Cardiac muscle cell (in vitro differentiated cells and primary cell): ENCODE data around the gene FBXO9. TPM values are rescaled to one million over a fixed set of nuclear protein-coding genes. Genes with fewer than 3 reads are reported as not detected.

Source experiments
- DNase-seq, 2 donors: peaks; one replicate each; pipeline versions ENCODE4 v3.0.0 to v3.0.0-alpha.2; 2010 to 2017; ENCODE audit warnings: low read depth in 1 of 2, low spot score in 1 of 2
- H3K27ac ChIP-seq: fragments of 200-600 bp; sonication (generic); 2 replicates; pipeline ENCODE4 v1.5.1; 2016
- H3K27me3 ChIP-seq: fragments of 200-600 bp; sonication (generic); 2 replicates; pipeline ENCODE4 v1.6.0; 2016; ENCODE audit warnings: control low read depth
- H3K36me3 ChIP-seq: fragments of 200-600 bp; sonication (generic); 2 replicates; pipeline ENCODE4 v1.5.1; 2016; ENCODE audit warnings: control low read depth
- H3K4me1 ChIP-seq: fragments of 200-600 bp; sonication (generic); 2 replicates; pipeline ENCODE4 v1.8.1; 2017; ENCODE audit warnings: low read depth, mild to moderate bottlenecking, mixed run types
- H3K4me3 ChIP-seq: fragments of 200-600 bp; sonication (generic); 2 replicates; pipeline ENCODE4 v1.5.1; 2016; ENCODE audit warnings: mild to moderate bottlenecking
- H3K9me3 ChIP-seq: fragments of 200-600 bp; sonication (generic); 2 replicates; pipeline ENCODE4 v1.5.1; 2017; ENCODE audit warnings: low read depth, mild to moderate bottlenecking, control low read depth
- polyA plus RNA-seq: library from polyadenylated mRNA; unstranded; fragments of >200 nt; fragmentation: Nextera tagmentation; extraction: Ambion mirVana; gene quantifications from 2 replicates; pipeline ENCODE4 v1.2.1, GENCODE V29; 2016
- total RNA-seq: library from RNA; depleted of rRNA; stranded (reverse); fragments of >200 nt; gene quantifications from 2 replicates; pipeline ENCODE4 v1.2.3, GENCODE V29; 2016
- TF ChIP-seq, protein P1 (sequence below): IDR thresholded peaks from 2 replicates; pipeline ENCODE4 v1.5.1; 2012; ENCODE audit warnings: low read depth, mild to moderate bottlenecking, low read length

FBXO9 gene
- 69.9 and 87.0 TPM in 2 replicates for total RNA-seq
- 110 and 182 TPM in 2 replicates for polyA plus RNA-seq

DNA sequence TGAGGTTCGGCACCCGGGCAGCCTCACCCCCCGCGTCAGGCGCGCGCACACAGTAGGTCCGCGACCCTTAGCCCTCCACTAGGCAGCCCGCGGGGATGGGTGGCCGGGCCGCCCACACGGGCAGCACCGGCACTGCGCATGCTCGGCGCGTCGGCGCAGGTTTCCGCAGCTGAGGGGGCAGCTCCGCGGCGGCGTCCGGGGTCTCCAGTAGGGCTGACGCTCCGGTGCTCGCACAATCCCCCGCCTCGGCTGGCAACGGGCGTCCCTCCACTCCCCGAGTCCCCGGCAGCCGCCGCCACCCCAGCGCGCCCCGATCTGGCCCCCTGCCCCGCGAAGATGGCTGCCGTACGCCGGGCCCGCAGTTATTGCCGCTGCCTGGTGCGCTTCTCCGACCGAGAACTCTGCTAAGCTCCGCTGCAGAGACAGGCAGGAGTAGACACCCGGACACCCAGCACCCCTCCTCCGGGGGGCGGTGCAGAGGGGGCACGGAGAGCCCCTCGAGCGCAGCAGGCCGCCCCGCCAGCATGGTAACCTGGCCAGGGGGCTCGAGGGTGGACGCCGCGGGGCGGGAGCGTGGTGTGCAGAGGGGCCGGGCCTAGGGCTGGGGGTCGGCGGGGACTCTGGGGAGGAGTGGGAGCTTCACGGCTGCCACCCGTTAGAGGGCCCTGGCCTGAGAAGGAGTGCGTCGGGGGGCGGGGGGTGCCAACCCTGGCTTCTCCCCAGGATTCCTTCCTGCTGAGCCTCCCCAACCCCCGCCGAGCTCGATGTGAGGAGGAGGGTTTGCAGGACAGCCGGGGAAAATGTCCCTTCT lies at the start of gene FBXO9:
TSS of gene FBXO9 (plus strand) at position 139 of the 811 bp plus-strand sequence. CDS start at position 525, 386 bp downstream.
- TF ChIP-seq, protein P1, sequence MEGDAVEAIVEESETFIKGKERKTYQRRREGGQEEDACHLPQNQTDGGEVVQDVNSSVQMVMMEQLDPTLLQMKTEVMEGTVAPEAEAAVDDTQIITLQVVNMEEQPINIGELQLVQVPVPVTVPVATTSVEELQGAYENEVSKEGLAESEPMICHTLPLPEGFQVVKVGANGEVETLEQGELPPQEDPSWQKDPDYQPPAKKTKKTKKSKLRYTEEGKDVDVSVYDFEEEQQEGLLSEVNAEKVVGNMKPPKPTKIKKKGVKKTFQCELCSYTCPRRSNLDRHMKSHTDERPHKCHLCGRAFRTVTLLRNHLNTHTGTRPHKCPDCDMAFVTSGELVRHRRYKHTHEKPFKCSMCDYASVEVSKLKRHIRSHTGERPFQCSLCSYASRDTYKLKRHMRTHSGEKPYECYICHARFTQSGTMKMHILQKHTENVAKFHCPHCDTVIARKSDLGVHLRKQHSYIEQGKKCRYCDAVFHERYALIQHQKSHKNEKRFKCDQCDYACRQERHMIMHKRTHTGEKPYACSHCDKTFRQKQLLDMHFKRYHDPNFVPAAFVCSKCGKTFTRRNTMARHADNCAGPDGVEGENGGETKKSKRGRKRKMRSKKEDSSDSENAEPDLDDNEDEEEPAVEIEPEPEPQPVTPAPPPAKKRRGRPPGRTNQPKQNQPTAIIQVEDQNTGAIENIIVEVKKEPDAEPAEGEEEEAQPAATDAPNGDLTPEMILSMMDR, result no peak
- Histone ChIP-seq H3K4me1 (peaks cover 24% of the 10 kb centered on the region), H3K27me3 (no peaks in the 10 kb centered on the region), H3K9me3 (no peaks in the 10 kb centered on the region), H3K4me3 (peak within 1 kb of the TSS; percentile 84), H3K27ac (peak within 1 kb of the TSS; percentile 90), H3K36me3 (no peaks in the 10 kb centered on the region)
- peak; percentile 62 to 84 for DNase-seq

DNA sequence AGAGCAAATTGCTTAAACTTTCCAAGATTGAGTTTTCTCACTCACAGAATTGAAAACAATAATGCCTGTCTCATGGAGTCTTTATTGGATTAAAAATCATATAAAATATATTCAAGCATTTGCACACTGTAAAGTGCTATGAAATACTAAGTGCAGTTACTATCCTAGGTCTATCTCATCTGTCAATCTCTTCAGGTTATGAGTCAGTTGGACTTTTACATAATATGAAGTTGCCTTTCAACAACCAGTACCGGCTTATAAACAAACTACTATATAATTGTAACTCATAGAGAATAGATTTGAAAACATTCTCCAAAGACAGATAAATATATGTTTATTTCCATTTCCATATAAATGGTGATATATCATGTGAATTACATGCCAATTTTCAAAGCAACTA lies 49.7 kb upstream of the FBXO9 start:
- no peak overlapping the region for H3K4me3 ChIP-seq

DNA sequence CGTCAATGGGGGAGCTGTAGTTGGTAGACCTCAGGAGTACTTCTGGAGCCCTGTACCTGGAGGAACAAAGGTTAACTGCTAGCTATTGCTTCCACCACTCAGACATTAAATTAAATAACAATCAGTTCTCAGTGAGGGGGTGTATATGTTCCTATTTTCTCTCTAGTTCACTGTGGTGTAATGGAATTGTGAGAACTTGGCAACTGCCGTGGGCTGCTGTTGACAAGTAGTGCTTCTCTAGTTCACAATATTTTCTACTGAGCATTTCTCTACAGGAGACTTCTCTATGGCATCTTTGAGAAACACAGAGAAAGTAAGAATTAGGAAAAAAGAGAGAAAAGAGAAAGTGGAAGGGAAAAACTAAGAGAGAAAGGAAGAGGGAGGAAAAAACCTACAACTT lies 46.8 kb upstream of the FBXO9 start:
- Histone ChIP-seq H3K27ac (no peak overlapping the region), H3K4me3 (no peak overlapping the region), H3K9me3 (no peaks in the 10 kb centered on the region), H3K27me3 (no peaks in the 10 kb centered on the region), H3K36me3 (peaks cover 45% of the 10 kb centered on the region), H3K4me1 (peaks cover 8% of the 10 kb centered on the region)
- DNase-seq, result no peak
- TF ChIP-seq, protein P1, result no peak

More for the DNA sequence above, 49.7 kb upstream of the FBXO9 start:
- Histone ChIP-seq H3K27ac (no peak overlapping the region), H3K36me3 (peaks cover 72% of the 10 kb centered on the region), H3K4me1 (no peaks in the 10 kb centered on the region), H3K9me3 (no peaks in the 10 kb centered on the region), H3K27me3 (no peaks in the 10 kb centered on the region)
- TF ChIP-seq, protein P1, result no peak
- no peak for DNase-seq

DNA sequence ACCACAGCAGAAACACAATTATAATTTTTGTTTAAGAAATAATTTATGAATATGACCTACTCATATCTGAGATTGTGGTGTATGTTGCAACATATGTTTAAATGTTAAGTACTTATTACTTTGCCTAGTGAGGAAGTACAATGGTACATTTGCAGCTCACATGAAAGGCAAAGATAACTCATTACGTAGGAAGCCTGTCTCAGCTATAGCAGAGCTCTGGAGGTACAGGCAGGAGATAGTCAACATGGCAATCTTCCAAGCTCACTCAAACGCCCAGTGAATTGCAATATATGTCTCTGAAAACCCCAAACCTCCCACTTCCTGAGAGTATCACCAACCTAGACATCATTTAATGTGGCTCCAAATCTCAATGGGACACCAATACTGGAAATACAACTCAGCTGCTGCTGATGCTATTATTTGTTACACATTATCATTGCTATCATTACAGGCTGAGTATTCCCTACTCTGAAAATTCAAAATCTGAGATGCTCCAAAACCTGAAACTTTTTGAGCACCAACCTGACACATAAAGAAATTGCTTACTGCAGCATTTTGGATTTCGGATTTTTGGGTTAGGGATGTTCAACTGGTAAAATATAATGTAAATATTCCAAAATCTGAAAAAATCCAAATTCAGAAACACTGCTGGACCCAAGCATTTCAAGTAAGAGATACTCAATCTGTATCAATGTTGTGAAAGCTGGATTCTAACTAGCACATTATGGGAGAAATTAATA lies 45.0 kb upstream of the FBXO9 start:
- H3K27ac ChIP-seq, result no peak overlapping the region
- DNase-seq, result peak in 1 of 2 donors; percentile 93
- H3K9me3 ChIP-seq, result no peaks in the 10 kb centered on the region
- H3K4me1 ChIP-seq, result peaks cover 8% of the 10 kb centered on the region
- no peaks in the 10 kb centered on the region for H3K27me3 ChIP-seq
- TF ChIP-seq, protein P1, result no peak
- H3K4me3 ChIP-seq, result no peak overlapping the region
- H3K36me3 ChIP-seq, result peaks cover 34% of the 10 kb centered on the region

DNA sequence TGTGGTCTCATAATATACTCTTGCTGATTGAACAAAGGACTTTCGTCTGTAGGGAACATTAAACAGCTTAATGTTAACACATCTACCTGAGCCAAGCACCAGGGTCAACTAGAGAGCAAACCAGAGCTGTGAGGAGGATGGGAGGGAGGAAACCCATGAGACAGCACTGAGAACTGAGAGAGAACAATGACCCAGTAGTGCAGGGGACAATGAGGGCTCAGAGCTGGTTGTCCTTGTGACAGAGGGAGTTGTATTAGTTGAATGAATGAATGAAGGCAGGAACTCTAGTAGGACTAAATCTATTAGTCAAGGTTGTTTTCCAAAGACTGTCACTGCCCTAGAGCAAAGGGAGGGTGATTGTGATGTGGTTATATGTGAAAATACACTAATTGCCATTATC lies 41.9 kb upstream of the FBXO9 start:
- no peak for DNase-seq
- Histone ChIP-seq H3K36me3 (peaks cover 6% of the 10 kb centered on the region), H3K4me1 (peaks cover 25% of the 10 kb centered on the region), H3K27me3 (no peaks in the 10 kb centered on the region), H3K4me3 (no peak overlapping the region), H3K9me3 (no peaks in the 10 kb centered on the region), H3K27ac (no peak overlapping the region)
- TF ChIP-seq, protein P1, result no peak
